Activated T-cell treated with anti-CD3 and anti-CD28 coated beads, Interleukin-2, amount 50 U/mL, for 72 hours (primary cell): ENCODE measurements around the gene NTNG1. TPM values are rescaled to one million over a fixed set of nuclear protein-coding genes. Genes with fewer than 3 reads are reported as not detected.
A peak's percentile ranks its signal among the peaks of the same experiment; 100 is the strongest.

Experiments
- ATAC-seq, 2 donors: fragments of 150-1000 bp; cut with Tn5 transposase; replicated peaks in 1 of 2; 2 replicates each; pipeline ENCODE4 v1.10.0; 2021; ENCODE audit warnings: moderate library complexity in 2 of 2, mild to moderate bottlenecking in 1 of 2
- DNase-seq, 2 donors: peaks; one replicate each; pipeline ENCODE4 v3.0.0; 2021 to 2022; ENCODE audit warnings: mixed read lengths in 1 of 2
- H3K27ac Mint-ChIP-seq: one replicate; pipeline ENCODE4 v1.8.0; 2022; ENCODE audit warnings: mild to moderate bottlenecking, moderate library complexity, mixed read lengths
- H3K27me3 Mint-ChIP-seq: one replicate; pipeline ENCODE4 v1.8.0; 2022; ENCODE audit warnings: low read depth, mixed read lengths
- H3K36me3 Mint-ChIP-seq, 2 donors: one replicate each; pipeline ENCODE4 v1.8.0; 2022; ENCODE audit warnings: mixed read lengths in 2 of 2, mild to moderate bottlenecking in 1 of 2; ENCODE audit not compliant: insufficient read depth in 2 of 2
- H3K4me1 Mint-ChIP-seq: one replicate; pipeline ENCODE4 v1.8.0; 2022; ENCODE audit warnings: low read depth, mixed read lengths
- H3K4me3 Mint-ChIP-seq, 2 donors: one replicate each; pipeline ENCODE4 v1.8.0; 2022; ENCODE audit warnings: mild to moderate bottlenecking in 2 of 2, mixed read lengths in 2 of 2, moderate library complexity in 2 of 2
- H3K9me3 Mint-ChIP-seq, 2 donors: one replicate each; pipeline ENCODE4 v1.8.0; 2022; ENCODE audit warnings: mixed read lengths in 2 of 2
- total RNA-seq, 2 donors: library from RNA; stranded (reverse); gene quantifications; one replicate each; pipeline ENCODE4 v1.2.3, GENCODE V29; 2022

NTNG1 gene
- total RNA-seq, 2 donors from 2014 or later, result 0.48 TPM; not detected in 1

GRCh38 chr1:107432108-107432507, 291.3 kb downstream of the NTNG1 start:
- Mint-ChIP-seq H3K4me3 (no peak overlapping the region), H3K27ac (no peak overlapping the region)

DNA sequence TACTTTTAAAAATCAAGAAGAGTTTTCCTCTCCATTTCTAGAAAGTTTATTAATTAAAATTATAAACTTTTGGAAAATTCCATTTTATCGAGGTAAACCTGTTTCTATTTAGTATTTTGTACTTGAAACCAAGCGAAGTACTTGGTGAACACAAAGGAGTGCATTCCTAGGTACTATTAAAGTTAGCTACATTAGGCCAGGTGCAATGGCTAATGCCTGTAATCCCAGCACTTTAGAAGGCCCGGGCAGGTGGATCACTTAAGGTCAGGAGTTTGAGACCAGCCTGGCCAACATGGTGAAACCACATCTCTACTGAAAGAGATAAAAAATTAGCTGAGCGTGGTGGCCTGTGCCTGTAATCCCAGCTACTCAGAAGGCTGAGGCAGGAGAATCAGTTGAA, 292.2 kb downstream of the NTNG1 start:
- H3K36me3 Mint-ChIP-seq, result no peaks in the 10 kb centered on the region
- no peaks in the 10 kb centered on the region for H3K4me1 Mint-ChIP-seq
- no peak for ATAC-seq
- no peak overlapping the region for H3K27ac Mint-ChIP-seq
- H3K4me3 Mint-ChIP-seq, result no peak overlapping the region
- DNase-seq, result no peak
- H3K27me3 Mint-ChIP-seq, result peaks cover 10% of the 10 kb centered on the region
- no peaks in the 10 kb centered on the region for H3K9me3 Mint-ChIP-seq

More at GRCh38 chr1:107432108-107432507, 291.3 kb downstream of the NTNG1 start:
- no peaks in the 10 kb centered on the region for H3K4me1 Mint-ChIP-seq
- H3K27me3 Mint-ChIP-seq, result peaks cover 12% of the 10 kb centered on the region
- DNase-seq (no peak), ATAC-seq (no peak)
- no peaks in the 10 kb centered on the region for H3K36me3 Mint-ChIP-seq
- no peaks in the 10 kb centered on the region for H3K9me3 Mint-ChIP-seq

GRCh38 chr1:107433635-107434360, 293.0 kb downstream of the NTNG1 start:
- H3K27ac Mint-ChIP-seq, result no peak overlapping the region
- no peaks in the 10 kb centered on the region for H3K9me3 Mint-ChIP-seq
- peaks cover 6% of the 10 kb centered on the region for H3K27me3 Mint-ChIP-seq
- H3K4me3 Mint-ChIP-seq, result no peak overlapping the region
- no peaks in the 10 kb centered on the region for H3K4me1 Mint-ChIP-seq
- ATAC-seq (no peak), DNase-seq (no peak)
- H3K36me3 Mint-ChIP-seq, result no peaks in the 10 kb centered on the region

- Mint-ChIP-seq H3K36me3 (no peaks in the 10 kb centered on the region), H3K27ac (no peak overlapping the region), H3K27me3 (peaks cover 6% of the 10 kb centered on the region), H3K4me1 (no peaks in the 10 kb centered on the region), H3K4me3 (no peak overlapping the region), H3K9me3 (no peaks in the 10 kb centered on the region)
- no peak for ATAC-seq
- no peak for DNase-seq
These were observed 293.5 kb downstream of the NTNG1 start for GRCh38 chr1:107434361-107434693.

DNA sequence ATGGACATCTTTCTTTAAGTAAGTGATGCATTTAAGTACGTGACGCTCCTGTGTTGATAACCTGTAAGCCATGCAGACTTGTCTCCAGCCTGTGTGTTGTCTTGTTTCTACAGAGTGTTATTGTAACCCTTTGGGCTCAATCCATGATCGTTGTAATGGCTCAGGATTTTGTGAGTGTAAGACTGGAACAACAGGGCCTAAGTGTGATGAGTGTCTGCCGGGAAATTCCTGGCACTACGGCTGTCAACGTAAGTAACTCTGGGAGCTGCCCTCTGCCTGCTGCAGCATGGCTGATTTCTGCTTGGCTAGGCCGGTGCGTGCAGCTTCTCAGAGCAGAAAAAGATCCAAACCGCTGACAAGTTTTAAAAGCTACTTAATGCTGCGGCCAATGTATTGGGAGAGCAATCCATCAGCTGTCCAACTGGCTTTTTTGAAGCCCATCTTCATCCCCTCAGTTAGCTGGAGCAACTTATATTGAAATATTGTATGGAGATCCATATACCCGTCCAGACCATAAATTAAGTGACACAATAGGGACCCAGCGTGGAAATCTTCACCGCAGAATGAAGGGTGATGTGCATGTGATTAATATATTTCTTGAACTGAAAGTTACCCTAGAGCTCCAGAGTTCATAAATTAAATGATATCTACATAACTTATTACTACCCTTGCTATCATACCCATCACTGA, 295.9 kb downstream of the NTNG1 start:
- Mint-ChIP-seq H3K36me3 (no peaks in the 10 kb centered on the region), H3K9me3 (no peaks in the 10 kb centered on the region), H3K27ac (no peak overlapping the region), H3K4me3 (no peak overlapping the region), H3K27me3 (peaks cover 18% of the 10 kb centered on the region), H3K4me1 (no peaks in the 10 kb centered on the region)
- DNase-seq, result no peak
- no peak for ATAC-seq

DNA sequence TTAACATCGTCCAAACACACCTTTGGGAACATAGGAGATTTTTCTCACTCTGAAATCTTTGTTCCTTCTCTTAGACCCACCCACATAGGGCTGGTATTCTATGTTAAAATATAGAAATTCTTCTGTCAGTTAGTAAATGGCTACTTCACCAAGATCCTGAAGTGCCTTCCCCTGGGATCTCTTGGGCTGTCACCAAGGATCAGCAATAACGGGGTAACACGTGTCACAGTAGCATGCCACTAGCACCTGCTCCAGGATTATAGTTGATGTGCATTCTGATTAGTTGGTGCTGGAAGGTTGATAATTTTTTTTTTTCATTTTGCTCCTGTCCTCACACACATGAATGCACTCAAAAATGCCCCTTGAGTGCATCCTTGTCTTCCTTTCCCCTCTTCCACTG, 298.7 kb downstream of the NTNG1 start:
- Mint-ChIP-seq H3K4me3 (no peak overlapping the region), H3K27me3 (peaks cover 18% of the 10 kb centered on the region), H3K36me3 (no peaks in the 10 kb centered on the region), H3K9me3 (no peaks in the 10 kb centered on the region), H3K4me1 (no peaks in the 10 kb centered on the region), H3K27ac (no peak overlapping the region)
- ATAC-seq (no peak), DNase-seq (no peak)

DNA sequence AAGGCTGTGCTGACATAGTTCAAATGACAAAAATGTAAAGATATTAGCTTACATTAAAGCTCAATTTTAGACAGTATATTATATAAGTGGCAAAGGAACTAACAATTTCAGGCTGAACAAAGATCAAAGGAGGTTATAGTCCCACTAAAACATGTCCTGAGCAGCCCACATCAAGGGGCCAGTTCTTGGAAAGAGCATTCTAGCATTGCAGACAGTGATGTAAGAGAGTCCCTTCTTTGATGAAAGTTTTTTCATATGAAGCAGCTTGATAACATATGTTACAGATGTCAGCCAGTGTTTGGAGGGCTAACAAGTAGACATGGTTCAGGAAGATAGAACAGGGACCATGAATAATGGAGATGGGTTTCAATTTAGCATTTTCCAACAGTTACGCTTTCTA, 301.7 kb downstream of the NTNG1 start:
- Mint-ChIP-seq H3K4me3 (no peak overlapping the region), H3K4me1 (no peaks in the 10 kb centered on the region), H3K36me3 (no peaks in the 10 kb centered on the region), H3K27me3 (peaks cover 18% of the 10 kb centered on the region), H3K27ac (no peak overlapping the region), H3K9me3 (no peaks in the 10 kb centered on the region)
- peak; percentile 26 to 63 for ATAC-seq
- DNase-seq, result peak in 1 of 2 donors; percentile 4

GRCh38 chr1:107443027-107443426, 302.2 kb downstream of the NTNG1 start:
- Mint-ChIP-seq H3K36me3 (no peaks in the 10 kb centered on the region), H3K4me1 (no peaks in the 10 kb centered on the region), H3K4me3 (no peak overlapping the region), H3K27ac (no peak overlapping the region), H3K9me3 (no peaks in the 10 kb centered on the region), H3K27me3 (peaks cover 18% of the 10 kb centered on the region)
- DNase-seq (no peak), ATAC-seq (no peak)

DNA sequence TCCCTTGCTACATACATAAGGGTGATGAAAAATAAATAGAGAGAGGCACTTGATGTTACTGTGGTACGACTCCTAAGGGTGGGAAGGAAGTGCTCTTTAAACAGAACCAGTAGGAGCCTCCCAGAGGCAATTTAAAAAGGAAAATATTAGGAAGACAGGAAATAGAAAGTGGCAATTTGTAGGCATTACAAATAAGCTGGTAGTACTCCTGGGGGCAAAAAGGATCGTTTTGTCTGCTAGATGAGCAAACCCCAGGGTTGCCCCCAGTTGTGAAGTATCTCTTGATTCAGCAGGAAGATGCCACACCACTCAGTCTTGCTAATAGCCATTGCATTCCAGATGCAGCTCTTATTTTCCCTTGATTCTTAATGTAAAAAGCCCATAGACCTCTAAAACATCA, 303.0 kb downstream of the NTNG1 start:
- H3K9me3 Mint-ChIP-seq, result no peaks in the 10 kb centered on the region
- no peak for DNase-seq
- ATAC-seq, result no peak
- peaks cover 18% of the 10 kb centered on the region for H3K27me3 Mint-ChIP-seq
- no peaks in the 10 kb centered on the region for H3K4me1 Mint-ChIP-seq
- no peaks in the 10 kb centered on the region for H3K36me3 Mint-ChIP-seq
- H3K27ac Mint-ChIP-seq, result no peak overlapping the region
- H3K4me3 Mint-ChIP-seq, result no peak overlapping the region

DNA sequence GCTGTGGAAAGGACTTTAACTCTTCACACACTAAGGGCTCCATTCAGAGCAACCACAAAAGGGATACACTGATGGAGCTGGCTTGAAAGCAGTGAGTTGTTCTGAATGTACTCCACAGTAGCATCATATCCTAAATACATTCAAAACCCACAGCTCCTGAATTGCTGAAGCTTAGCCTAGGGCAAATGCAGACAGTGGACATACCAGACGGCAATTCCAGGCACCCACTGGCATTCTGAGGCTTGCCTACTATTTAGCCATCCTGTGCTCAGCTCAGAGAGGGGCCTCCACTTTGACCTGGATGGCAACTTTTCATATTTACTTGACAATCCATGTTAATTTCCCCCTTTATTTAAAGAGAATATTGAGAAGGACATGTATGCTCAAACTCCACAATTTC, 303.5 kb downstream of the NTNG1 start:
- no peak overlapping the region for H3K27ac Mint-ChIP-seq
- DNase-seq (no peak), ATAC-seq (no peak)

DNA sequence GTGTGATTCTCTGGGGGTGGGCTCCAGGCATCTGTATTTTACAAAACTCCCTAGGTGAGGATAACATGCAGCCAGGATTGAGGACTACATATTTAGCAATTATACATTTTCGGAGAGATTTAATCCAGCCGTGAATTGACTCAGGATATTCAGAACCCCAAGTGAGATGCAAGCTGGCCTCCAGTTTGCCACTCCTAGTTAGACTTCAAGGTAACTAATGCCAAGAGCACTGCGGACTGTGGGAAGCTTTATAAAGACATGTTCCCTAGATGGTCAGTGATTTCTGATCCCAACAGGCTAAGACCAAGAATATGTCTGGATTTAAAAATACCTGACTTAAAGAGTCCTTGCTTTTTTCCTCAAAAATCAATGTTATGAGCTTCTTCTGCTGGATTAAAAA, 308.5 kb downstream of the NTNG1 start:
- Mint-ChIP-seq H3K9me3 (no peaks in the 10 kb centered on the region), H3K4me3 (no peak overlapping the region), H3K36me3 (no peaks in the 10 kb centered on the region), H3K27ac (no peak overlapping the region), H3K27me3 (peaks cover 6% of the 10 kb centered on the region), H3K4me1 (peaks cover 5% of the 10 kb centered on the region)
- no peak for ATAC-seq
- no peak for DNase-seq

More for the DNA sequence above, 303.5 kb downstream of the NTNG1 start:
- H3K27me3 Mint-ChIP-seq, result peaks cover 18% of the 10 kb centered on the region
- H3K36me3 Mint-ChIP-seq, result no peaks in the 10 kb centered on the region
- no peaks in the 10 kb centered on the region for H3K9me3 Mint-ChIP-seq
- H3K4me3 Mint-ChIP-seq, result no peak overlapping the region
- no peaks in the 10 kb centered on the region for H3K4me1 Mint-ChIP-seq

DNA sequence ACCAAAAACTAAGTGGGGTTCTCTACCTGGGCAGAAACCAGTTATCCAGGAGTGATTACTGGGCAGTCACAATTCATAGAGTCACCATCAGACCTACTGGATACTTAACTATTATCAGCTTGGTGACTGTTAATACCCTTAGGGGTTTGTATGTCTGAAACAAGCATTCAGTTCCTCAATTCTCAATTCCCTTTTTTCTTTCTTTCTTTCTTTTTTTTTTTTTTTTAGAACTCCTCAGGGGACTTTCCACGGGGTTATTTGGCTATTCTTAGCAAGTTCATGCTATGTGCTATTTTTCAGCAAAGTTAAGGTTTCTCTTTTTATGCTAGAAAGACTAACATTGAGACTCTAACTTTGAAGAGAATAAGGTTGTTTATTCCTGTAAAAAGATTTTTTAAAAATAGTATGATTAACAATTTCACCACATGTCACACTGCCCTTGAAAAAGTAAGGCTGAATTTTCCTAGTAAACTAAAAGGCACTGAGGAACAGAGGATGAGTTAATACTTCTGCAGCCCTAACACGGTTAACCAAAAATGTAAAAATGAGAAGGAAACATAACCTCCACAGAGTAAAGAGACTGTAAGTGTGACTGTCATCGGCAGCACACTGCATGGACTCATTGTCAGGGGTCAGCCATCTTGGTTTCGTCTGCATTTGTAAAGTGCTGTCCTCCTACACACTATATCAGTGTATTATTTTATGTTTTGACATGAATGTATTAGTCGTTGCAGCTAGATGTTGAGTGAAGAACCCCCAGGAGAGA, 310.2 kb downstream of the NTNG1 start:
- no peaks in the 10 kb centered on the region for H3K9me3 Mint-ChIP-seq
- peaks cover 6% of the 10 kb centered on the region for H3K27me3 Mint-ChIP-seq
- H3K4me1 Mint-ChIP-seq, result peaks cover 5% of the 10 kb centered on the region
- no peak overlapping the region for H3K4me3 Mint-ChIP-seq
- ATAC-seq (no peak), DNase-seq (no peak)
- H3K36me3 Mint-ChIP-seq, result no peaks in the 10 kb centered on the region
- no peak overlapping the region for H3K27ac Mint-ChIP-seq

DNA sequence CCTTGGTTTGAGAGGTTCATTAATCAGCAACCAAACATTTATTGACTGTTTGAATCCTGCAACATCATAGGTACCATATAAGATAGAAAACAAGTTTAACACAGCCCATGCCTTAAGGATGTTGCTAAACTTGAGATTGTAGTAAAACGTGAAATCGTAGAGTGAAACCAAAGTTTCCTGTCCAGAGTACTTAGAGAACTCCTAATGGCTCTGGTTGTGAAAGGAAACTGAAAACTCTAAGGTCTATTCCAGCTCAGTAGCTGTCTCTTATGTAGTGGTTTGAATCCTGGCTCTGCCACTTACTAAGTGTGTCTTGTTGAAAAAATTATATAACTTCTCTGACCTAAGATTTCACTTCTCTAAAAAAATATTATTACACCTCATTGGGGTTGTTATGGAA, 310.9 kb downstream of the NTNG1 start:
- Mint-ChIP-seq H3K27me3 (peaks cover 6% of the 10 kb centered on the region), H3K9me3 (no peaks in the 10 kb centered on the region), H3K4me1 (peaks cover 5% of the 10 kb centered on the region), H3K36me3 (no peaks in the 10 kb centered on the region), H3K27ac (no peak overlapping the region), H3K4me3 (no peak overlapping the region)
- no peak for DNase-seq
- ATAC-seq, result no peak
